GM12875 (cell line): ENCODE results near the gene GARIN5B.
"Not testable (repeated sequence)": the region's sequence is repeated elsewhere in the genome, so short reads cannot be mapped to it uniquely, and the experiment has no call there.

Experiments used
- H3K4me3 ChIP-seq: one replicate; pipeline ENCODE4 v1.5.1; 2011; ENCODE audit warnings: low read depth, low read length, control low read depth
- CTCF ChIP-seq: IDR thresholded peaks from 2 replicates; pipeline ENCODE4 v1.5.1; 2011; ENCODE audit warnings: low read depth, mild to moderate bottlenecking, control low read depth, inconsistent platforms, low read length, moderate library complexity, borderline replicate concordance; ENCODE audit not compliant: insufficient read depth

The GARIN5B gene

DNA sequence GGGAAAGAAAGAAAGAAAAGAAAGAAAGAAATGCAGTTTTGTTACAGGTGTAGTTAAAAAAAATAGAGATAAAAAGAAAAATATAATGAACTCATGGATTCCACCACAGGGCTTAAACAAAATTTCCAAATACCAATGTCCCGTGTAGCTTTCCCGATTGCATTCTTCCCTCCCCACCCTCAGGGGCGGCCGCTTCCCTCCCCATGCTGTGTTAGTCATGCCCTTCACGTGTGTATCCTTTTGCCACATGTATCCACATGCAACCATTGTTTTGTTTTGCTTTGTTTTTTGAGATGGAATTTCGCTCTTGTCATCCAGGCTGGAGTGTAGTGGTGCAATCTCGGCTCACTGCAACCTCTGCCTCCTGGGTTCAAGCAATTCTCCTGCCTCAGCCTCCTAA is 27.0 kb downstream of the GARIN5B start:
- H3K4me3 ChIP-seq, result no peak overlapping the region
- no peak for TF ChIP-seq CTCF

DNA sequence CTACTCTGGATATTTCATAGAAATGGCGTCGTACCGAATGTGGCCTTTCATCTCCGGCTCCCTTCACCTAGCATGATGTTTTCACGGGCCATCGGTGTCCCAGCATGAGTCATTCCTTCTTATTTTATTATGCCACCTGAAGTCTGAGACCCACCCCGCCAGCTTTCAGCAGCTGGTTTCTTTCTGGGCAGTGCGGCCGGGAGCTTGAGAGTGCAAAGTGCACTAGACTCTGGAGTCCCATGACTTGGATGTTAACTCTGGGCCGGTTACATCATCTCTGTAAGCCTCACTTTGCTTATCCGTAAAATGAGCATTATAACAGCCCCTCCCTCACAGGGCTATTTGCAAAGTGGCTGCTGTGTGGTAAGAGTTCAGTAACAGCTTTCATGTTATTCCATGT is 29.2 kb downstream of the GARIN5B start:
- no peak for TF ChIP-seq CTCF

DNA sequence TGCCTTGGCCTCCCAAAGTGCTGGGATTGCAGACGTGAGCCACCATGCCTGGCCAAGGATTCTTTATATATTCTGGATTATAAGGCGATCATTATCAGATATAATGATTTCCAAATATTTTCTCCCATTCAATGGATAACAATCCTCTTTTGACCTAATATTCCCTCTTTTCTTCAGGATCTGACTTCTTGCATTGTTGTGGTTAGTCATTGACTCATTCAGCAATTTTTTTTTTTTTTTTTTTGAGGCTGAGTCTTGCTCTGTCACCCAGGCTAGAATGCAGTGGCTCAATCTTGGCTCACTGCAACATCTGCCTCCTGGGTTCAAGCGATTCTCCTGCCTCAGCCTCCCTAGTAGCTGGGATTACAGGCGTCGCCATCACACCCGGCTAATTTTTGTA is 33.3 kb downstream of the GARIN5B start:
- H3K4me3 ChIP-seq, result not testable (repeated sequence)

More for the DNA sequence above, 29.2 kb downstream of the GARIN5B start:
- H3K4me3 ChIP-seq, result no peak overlapping the region

DNA sequence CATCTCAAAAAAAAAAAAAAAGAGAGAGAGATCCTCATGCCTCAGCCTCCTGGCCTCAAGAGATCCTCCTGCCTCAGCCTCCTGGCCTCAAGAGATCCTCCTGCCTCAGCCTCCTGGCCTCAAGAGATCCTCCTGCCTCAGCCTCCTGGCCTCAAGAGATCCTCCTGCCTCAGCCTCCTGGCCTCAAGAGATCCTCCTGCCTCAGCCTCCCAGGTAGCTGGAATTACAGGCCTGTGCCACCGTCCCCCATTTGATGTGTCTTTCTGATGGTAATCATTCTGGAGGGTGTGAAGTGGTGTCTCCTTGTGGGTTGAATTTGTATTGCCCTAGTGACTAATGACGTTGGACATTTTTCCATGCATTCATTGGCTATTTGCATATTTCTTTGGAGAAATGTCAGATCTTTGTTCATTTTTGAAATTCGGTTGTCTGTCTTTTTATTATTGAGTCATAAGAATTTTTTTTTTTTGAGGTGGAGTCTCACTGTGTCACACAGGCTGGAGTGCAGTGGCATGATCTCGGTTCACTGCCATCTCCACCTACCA is 34.2 kb downstream of the GARIN5B start:
- H3K4me3 ChIP-seq, result not testable (repeated sequence)

GRCh38 chr19:55325172-55325571 is 37.9 kb downstream of the GARIN5B start, which contains the start of gene TMEM150B:
TSS of gene TMEM150B (minus strand) at chr19:55325341. CDS start at chr19:55321036, 4,305 bp downstream.
- H3K4me3 ChIP-seq, result no peak within 1 kb of the TSS

GRCh38 chr19:55324662-55325061 is 38.4 kb downstream of the GARIN5B start:
- no peak overlapping the region for H3K4me3 ChIP-seq
- no peak for TF ChIP-seq CTCF

More at GRCh38 chr19:55325172-55325571, 37.9 kb downstream of the GARIN5B start, which contains the start of gene TMEM150B:
- no peak for TF ChIP-seq CTCF

- TF ChIP-seq CTCF, result no peak
- no peak overlapping the region for H3K4me3 ChIP-seq
These were observed 40.7 kb downstream of the GARIN5B start for GRCh38 chr19:55322204-55322885.

GRCh38 chr19:55321466-55322137 is 41.5 kb downstream of the GARIN5B start:
- no peak for TF ChIP-seq CTCF
- no peak overlapping the region for H3K4me3 ChIP-seq
